Muscle of arm (tissue), 12 donors: ENCODE measurements around the gene ACO2. TPM values are rescaled to one million over a fixed set of nuclear protein-coding genes. Genes with fewer than 3 reads are reported as not detected.

ENCODE experiments used
- DNase-seq: peaks from one replicate; pipeline ENCODE4 v3.0.0-alpha.2; 2013
- polyA plus RNA-seq, 12 donors: library from polyadenylated mRNA; unstranded; fragments of 120-200 nt; gene quantifications; one replicate each; pipeline ENCODE4 v1.2.1, GENCODE V29; 2013; ENCODE audit not compliant: insufficient read length in 12 of 12

Gene ACO2
- polyA plus RNA-seq, 12 donors: 70.3 to 124 (median 93.3) TPM; not detected in 1

DNA sequence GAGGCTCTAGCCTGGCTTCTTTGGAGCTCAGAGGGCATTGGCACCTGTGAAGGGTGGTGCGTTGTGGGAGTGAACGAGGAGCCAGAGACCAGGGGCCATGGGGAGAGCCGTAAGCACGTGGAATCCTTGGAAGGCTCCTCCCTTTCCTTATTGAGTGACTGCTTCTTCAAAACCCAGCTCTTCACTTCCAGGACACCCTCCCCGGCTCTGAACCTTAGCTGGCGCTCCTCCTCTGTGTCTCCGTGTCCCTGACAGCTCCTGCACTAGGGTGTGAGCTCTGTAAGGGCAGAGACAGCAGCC is 49.1 kb downstream of the ACO2 start:
- DNase-seq: no peak

- DNase-seq: no peak
Observed at GRCh38 chr22:41521126-41521525, 52.2 kb downstream of the ACO2 start.

DNA sequence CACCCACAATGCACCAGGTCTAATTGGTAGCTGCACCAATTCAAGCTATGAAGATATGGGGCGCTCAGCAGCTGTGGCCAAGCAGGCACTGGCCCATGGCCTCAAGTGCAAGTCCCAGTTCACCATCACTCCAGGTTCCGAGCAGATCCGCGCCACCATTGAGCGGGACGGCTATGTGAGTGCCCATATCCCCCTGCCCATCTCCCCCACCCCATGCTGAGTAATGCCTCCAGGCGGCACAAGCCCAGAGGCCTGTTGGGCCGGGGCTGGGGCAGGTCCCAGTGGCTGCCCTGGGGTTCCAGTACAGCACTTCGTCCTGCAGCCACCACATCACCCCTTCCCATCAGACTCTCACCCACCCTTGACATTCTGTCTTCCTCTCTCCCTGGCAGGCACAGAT is 53.9 kb downstream of the ACO2 start:
- no peak for DNase-seq

- DNase-seq: no peak
Observed at GRCh38 chr22:41523464-41524221, 54.7 kb downstream of the ACO2 start.

DNA sequence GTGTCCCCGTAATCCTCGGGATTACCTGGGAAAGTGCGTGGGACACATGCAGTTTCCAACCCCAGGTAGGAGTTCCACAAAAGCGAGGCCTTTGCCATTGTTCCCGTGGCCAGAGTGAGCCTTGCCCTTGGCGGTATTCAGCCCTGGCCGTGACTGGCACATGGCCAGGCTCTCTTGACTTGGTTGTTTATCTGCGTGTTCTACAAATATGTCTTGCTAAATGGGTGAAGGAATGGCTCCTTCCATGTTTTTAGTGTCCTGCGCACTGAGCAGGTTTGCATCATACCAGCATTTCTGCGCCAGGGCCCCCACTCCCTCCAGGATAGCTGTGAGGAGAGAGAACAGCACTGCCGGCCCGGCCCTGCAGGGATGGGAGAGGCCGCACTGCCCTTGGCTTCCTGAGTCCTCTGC is 55.3 kb downstream of the ACO2 start:
- DNase-seq: no peak

- no peak for DNase-seq
Observed at GRCh38 chr22:41524809-41525449, 56.0 kb downstream of the ACO2 start.

GRCh38 chr22:41525450-41526225 is 56.7 kb downstream of the ACO2 start:
- no peak for DNase-seq

GRCh38 chr22:41526226-41526829 is 57.4 kb downstream of the ACO2 start:
- no peak for DNase-seq

GRCh38 chr22:41526830-41527799 is 58.2 kb downstream of the ACO2 start:
- no peak for DNase-seq

DNA sequence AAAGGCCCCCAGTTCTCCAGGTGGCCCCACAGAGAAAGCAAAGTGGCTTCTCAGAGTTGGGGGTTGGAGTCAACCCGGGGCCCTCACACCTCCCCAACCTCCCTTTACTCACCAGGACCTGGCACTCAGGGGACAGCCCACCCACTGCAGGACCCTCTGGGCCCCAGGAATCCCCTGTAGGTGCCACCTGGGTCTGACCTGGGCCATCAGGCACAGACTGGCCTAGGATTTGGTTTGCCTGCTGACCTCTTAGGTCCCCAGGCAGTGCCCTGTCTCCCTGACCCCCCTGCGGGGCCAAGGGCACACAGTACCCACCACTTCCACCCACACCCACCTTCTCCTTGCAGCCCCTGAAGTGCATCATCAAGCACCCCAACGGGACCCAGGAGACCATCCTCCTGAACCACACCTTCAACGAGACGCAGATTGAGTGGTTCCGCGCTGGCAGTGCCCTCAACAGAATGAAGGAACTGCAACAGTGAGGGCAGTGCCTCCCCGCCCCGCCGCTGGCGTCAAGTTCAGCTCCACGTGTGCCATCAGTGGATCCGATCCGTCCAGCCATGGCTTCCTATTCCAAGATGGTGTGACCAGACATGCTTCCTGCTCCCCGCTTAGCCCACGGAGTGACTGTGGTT is 59.3 kb downstream of the ACO2 start:
- DNase-seq: no peak

DNA sequence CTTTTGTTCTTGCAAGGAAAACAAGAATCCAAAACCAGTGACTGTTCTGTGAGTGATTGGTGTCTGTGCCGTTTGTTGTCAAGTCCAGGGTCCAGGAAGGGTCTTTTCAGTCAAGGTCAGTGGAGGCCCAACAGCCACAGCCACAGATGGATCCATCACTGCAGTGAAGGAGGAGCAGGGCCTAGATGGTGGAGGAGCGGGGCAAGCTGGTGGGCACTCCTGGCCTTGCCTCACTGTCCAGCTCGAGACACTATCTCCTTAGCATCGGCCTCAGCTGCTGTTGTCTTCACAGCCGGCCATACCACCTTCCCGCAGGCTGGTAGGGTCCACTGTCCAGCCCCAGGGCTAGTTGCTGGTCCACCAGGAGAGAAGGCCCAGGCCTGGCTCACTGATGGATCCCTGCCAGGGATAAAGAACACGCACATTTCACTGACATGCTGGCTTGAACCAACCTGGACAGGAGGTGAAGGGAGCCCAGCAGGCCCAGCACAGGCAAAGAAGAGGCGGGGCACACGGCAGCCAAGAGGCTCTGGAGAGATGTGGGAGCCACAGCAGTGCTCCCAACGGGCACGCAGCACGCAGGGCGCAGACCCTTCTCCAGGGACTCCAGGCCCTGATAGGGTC is 60.1 kb downstream of the ACO2 start:
- no peak for DNase-seq

GRCh38 chr22:41530890-41531714 is 62.2 kb downstream of the ACO2 start:
- DNase-seq: no peak

DNA sequence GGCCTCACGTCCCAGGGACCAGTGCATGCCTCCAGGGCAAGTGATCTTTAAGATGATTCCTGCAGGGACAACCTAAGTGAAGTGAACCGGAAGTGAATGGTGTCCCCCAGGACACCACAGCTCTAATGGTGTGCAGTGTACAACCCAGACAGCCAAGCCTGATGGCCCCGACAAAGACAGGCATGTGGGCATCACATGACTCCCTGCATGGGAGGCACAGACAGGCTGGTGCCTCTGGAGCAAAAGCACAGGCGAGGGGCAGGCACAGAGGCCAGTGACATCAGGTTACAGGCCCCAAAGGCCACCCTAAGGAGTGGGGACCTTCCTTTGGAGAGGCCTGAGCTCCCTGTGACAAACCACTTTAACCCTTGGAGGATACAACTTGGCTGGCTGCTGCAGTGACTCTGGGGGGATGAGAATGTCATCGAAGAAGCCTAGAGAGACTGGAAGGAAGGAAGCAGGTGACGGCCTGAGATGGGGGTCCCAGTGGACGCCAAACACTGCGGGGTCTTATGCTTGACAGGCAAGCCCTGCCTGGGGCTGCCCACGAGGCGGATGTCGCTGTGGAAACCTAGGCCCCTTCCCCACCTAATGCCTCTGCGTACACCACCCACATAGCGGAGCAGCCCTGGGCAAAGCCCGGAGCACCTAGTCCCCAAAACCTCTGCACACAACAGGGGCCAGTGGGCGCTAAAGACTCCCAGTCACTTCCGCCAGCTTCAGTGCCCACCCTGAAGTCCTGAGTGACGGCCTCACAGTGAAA is 63.0 kb downstream of the ACO2 start:
- DNase-seq: no peak

GRCh38 chr22:41532908-41533825 is 64.2 kb downstream of the ACO2 start:
- DNase-seq: peak; percentile 46

GRCh38 chr22:41534219-41534618 is 65.3 kb downstream of the ACO2 start:
- DNase-seq: no peak

DNA sequence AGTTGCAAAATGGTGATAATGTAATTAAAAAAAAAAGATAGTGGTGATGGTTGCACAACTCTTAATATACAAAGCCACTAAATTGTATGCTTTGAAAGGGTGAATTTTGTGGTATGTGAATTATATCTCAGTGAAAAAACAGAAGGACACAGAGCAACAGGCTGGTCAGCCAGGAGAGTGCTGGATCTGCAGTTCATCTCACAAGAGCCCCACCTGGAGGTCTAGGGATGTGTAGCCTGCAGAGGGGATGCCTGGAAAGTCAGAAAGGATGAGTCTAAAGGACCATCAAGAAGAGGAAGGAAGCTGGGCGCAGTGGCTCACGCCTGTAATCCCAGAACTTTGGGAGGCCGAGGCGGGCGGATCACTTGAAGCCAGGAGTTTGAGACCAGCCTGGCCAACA is 66.3 kb downstream of the ACO2 start:
- no peak for DNase-seq

DNA sequence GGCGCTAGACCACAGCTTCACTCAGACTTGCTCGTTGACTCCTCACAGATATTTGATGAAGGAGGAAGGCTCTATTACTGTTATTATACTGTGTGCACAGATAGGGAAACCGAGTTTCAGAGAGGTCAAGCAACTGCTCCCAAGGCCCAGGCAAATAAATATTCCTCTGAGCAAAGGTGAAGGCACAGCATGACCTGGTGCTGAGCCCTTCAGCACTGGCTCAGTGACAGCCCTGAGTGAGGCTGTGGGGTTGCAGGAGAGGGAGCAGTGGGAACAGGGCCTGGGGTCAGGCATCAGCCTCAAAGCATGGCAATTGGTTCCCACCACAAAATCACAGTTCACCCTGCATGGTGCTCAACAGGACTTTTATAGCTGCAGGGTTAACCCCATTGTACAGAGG is 68.3 kb downstream of the ACO2 start:
- no peak for DNase-seq

- no peak for DNase-seq
Observed at GRCh38 chr22:41538583-41538982, 69.7 kb downstream of the ACO2 start.
